HG02885 (cell line): Measurements from ENCODE around the gene TEX35.
"Not testable (repeated sequence)": the region's sequence is repeated elsewhere in the genome, so short reads cannot be mapped to it uniquely, and the experiment has no call there.

Experiments
- ATAC-seq: cut with Tn5 transposase; IDR thresholded peaks from one replicate; pipeline ENCODE4 v1.9.1; 2021; ENCODE audit warnings: mild to moderate bottlenecking; ENCODE audit not compliant: unreplicated experiment, poor library complexity

Gene TEX35

DNA sequence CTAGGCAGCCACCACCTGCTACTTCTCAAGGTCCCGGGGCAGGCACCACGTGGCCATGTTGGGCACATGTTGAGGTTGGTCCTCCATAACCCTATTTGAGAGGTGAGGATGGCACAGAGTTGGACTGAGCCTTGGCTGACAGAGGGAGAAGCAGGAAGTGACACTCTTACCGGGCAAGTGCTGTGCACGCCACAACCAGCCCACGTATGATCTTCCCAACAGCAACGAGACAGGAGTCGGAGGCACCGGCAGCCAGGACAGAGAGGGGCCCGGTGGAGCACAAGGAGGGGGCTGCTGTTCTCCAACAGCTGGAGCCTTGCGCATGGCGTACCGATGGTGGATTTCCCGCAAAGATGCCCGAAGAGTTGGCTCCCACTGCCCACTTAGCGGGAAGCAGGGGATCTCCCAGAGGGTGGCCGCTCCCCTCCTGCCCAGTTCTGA is 19.6 kb upstream of the TEX35 start:
- no peak for ATAC-seq

DNA sequence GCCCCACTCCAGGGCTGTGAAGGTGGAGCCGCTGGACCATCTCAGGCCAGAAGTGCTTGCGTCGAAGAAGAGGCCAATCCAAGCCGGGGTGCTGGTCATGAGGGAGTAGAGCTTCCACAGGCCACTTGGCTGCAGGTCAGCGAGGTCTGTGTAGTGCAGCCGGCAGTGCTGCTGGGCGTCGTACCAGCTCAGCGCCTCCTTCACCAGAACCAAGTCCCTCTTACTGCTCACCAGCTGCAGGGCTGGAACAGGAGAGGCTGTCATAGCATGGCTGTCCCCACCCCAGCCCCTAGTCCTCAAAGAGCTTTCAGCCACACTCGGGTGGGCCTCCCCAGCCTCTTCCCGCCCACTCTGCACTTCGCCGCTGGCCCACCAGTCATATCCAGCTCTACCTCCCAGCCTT is 18.3 kb upstream of the TEX35 start:
- no peak for ATAC-seq

DNA sequence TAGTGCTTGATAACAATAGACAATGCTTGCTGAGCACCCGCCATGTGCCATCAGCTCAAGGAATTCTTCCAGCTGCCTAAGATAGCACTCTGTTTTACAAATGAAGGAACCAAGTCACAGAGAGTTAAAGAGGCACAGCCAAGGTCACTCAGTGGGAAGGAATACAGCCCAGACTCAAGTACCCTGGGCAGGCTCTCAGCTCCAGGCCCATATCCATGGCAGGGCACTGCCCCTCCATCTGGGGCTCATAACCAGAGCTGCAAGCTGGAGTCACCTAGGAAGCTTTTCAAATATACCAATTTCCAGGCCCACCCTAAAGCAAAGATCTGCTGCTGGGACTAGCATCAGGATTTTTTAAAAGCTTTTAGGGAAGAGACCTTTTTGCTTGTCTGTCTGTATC is 17.8 kb upstream of the TEX35 start:
- no peak for ATAC-seq

DNA sequence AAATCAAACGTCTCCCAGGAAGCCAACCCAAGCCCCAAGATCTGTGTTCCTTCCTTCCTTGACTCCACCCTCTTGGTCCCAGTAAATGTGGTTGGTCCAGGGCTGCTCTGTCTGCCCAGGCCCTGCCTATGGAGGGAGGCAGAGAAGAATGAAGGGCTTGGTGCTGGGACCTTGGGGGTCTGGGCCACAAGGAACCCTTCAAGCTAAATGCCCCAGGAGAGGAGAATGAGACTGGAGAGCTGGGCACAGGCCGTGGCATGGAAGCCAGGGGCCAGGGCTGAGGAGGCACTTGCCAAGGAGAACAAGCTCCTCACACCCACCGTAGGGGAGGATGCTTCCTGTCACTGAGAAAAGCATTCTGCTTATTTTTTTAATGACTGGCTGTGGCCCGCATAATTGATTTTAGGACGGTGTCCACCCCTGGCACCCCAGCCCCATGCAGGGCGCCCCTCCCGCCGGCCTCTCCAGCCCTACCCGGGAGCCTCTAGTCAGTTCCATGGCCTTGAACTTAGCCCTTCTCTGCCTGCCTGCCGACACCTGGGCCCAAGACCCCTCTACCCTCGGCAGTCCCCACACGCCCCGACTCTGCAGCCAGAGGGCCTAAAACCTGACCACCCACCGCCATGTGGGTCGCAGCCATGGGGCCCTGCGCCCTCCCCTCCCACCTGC is 17.0 kb upstream of the TEX35 start:
- no peak for ATAC-seq

DNA sequence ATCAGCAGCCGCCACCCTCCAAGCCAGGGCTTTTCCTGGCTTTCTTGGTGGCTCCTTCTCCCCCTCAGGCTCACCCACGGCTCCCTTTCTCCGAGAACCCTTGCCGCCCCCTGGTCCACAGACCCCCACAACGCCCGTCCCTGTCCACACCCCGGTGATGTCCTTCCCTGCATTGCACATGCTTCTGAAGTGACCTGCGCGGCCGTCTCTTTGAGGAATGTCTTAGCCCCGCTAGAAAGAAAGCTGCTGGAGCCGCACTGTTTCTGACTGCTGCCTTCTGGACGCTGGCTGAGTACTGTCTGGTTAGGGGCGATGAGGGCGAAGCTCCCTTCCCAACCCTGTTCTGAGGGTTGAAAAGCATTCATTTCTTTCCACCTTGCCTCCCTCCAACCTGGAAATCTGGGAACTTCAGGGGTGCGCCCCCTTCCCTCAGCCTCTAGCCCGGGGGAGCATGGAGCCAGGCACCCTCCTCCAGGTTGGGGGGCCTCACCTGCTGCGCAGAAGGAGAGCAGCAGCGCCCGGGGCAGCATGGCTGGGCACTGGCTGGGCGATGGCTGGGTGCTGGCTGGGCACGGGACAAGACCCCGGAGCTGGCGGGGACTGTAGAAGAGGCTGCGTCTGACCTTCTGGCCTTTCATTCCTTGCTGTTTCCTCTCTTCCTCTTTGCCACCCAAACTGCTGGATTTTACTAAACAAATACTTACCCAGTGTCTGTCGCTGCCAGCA is 16.3 kb upstream of the TEX35 start, which contains the start of gene CLEC20A:
TSS of gene CLEC20A (minus strand) at position 555 of the 726 bp plus-strand sequence. CDS start at position 530, 25 bp downstream.
- no peak for ATAC-seq

DNA sequence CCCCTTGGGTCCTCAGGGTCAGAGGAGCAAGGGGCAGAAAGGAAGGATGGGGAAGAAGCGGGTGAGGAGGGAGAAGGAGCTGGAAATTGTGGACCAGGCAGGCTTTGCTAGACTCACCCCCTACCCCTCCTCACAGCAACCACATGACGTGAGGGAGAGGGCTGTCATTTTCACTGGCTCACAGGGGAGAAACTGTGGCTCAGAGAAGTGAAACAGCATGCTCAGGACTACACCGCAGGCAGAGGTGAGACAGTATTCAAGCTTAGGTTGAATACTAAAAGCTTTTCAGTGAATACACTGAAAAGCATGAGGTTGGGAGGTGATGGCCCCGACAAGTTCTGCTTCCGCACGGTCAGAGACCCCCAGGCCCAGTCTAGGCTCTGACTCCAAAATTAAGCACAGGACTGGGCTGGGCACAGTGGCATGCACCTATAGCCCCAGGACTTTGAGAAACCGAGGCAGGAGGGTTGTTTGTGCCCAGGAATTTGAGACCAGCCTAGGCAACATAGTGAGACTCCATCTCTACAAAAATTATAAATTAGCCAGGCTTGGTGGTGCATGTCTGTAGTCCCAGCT is 14.9 kb upstream of the TEX35 start:
- ATAC-seq, result no peak

DNA sequence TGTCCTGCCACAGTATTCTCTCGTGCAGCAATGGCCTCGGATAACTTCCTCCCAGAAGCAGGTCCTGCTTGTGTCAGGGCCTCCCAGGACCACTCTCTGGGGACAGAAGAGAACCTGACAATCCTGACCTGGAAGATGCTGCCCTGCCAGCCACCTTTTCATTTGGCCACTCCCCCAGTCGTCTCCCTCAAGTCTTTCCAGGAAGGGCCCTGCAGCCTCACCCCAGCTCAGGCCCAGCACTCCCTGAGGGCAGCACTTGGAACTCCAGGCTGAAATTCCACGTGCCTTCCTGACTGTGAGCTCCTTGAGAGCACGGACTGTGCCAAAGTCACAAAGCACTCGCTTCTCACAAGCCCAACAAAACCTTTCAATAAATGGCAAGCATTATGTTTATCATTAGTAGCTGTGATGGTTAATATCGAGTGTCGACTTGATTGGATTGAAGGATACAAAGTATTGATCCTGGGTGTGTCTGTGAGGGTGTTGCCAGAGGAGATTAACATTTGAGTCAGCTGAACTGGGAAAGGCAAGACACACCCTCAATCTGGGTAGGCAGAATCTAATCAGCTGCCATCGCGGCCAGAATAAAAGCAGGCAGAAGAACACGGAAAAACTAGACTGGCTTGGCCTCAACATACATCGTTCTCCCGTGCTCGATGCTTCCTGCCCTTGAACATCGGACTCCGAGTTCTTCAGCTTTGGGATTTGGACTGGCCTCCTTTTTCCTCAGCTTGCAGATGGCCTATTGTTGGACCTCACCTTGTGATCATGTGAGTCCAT is 13.8 kb upstream of the TEX35 start:
- no peak for ATAC-seq

DNA sequence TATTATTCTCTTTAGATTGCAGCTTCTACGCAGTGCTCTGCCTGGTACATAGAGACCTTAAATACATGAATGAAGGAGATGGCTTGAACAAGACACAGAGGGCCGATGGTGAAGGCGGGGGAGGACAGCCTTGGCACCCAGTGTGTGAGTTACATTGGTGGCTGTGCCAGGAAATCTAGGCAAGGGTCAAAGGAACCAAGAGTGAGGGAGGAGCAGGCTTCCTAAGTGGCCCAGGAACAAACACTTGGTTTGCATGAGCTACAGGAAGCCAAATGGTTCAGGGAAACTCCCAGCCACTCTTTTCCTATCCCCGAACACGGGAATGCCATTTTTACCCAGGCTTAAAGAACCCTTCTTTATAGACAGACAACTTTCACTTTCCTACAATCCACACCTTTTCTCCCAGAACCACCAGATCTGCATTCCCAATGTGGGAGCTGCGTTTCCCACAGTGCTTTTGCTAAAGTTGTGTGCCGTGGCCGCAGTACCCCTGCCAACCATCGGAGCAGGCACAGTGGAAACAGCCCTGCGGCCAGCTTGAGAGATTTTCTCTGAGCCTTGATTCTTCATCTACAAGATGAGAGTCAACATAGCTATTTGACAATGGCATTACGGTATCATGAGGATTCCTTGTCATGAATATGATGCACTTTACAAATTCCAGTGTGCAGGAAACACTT is 12.7 kb upstream of the TEX35 start:
- no peak for ATAC-seq

DNA sequence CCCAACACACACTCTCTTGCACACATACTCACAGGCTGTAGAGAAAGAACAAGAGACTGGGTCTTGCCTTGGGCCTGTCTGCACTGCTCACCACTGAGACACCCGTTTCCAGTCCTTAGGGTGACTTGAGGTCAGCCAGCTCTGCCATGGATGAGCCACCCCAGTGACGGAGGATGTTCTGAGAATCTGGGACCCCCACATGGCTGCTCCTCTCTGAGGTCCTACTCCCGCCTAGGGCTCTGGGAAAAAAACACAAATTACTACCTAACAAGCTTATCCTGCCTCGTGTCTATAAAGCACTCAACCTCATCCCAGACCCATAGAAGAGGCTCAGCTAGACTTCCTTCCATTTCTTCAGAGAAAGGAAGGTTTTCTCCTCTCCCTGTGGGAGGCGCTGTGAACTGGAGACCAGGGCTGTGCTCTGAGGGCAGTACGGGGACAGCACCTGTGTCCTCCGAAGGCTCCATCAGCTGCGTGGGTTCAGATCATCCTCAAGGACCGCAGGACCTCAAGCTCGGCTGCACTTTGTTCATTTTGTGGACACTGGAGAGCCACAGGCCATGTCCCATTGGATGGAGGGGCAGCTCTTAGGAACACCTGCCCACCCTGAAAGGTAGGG is 11.9 kb upstream of the TEX35 start:
- ATAC-seq, result no peak

DNA sequence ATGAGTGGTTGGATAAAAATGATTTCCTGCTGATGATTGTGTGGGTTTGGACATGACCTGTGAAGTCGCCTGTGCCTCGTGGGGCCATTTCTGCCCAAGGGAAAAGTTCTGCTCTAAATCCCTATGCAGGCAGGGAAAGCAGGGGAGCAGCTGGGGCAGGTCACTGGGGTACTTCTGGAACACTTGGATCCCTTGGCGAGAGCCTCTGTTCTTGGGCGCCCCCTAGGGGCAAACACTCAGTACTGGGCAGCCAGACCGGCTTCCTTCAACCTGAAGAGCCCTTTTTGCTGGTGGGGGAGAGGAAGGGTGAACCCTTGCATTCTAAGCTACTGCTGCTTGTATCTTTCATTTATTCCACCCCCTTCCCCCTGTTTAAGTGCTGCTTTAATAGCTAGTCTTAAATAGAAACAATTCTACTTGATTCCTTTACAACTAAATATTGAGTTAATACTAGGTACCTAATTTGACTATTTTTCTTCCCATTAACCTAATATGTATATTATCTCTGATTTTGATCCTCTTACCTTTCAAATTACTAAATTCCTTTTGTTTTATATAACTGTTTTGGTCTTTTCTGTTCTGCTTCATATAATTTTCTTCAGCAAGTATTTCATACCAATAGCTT is 11.1 kb upstream of the TEX35 start:
- ATAC-seq, result peak; percentile 81

DNA sequence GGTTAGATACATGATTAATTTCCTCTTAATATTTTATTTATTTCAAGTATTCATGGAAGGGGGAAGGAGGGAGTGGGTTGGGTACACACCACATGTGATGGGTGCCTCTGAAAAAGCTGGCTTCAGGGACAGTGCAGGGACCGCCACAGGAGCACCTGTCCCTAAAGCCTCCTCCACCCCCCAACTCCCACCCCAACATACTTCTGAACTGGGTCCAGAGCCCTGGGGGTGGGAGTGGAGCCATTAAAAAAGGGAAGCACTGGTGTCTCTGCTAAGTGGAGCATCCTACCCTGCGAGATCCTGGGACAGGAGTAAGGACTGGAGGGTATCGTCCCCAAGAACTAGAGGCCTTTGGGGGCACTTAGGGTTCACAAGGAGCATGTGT is 10.6 kb upstream of the TEX35 start:
- no peak for ATAC-seq

DNA sequence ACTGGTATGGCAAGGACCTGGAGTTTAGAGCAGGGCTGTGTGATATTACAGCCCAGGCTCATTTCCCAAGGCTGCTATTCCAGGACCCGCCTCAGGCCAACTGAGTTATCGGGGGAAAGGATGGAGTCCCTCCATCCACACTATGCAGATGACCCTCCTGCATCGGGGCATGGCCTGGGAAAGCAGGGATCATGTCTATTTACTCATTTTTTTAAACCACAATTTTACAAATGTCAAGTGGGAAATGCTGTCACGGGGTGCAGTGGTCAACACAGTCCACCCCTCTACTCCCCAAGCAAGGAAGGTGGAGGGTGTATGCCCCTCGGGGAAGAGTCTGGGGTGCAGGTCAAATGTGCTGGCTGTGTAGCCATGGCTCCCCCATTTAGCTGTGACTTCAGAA is 10.1 kb upstream of the TEX35 start:
- ATAC-seq, result no peak

DNA sequence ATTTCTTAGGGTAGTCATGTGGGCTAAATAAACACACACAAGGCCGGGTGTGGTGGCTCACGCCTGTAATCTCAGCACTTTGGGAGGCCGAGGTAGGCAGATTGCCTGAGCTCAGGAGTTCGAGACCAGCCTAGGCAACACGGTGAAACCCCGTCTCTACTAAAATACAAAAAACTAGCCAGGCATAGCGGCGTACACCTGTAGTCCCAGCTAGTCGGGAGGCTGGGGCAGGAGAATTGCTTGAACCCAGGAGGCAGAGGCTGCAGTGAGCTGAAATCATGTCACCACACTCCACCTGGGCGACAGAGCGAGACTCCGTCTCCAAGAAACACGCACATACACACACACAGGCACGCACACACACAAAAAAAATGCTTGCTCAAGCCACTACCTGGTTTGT is 9.6 kb upstream of the TEX35 start:
- ATAC-seq, result not testable (repeated sequence)

DNA sequence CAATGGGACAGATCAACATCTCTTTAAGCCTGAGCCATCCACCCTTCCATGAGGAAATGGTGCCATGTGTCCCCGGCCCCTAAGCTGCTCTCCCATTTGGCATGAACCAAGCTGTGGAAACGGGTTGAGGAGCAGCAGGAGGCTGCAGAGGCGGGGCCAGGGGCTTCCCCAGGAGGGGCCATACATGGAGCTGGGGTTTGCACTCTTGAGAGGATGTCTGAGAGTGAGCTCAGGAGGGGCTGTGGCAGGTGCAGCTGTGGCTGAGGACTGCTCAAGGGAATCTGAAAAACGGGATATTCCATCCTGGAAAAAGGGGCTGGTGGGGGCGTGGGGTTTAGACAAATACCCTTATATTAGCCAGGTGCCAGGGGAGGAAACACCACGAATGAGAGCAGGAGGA is 9.1 kb upstream of the TEX35 start:
- no peak for ATAC-seq

DNA sequence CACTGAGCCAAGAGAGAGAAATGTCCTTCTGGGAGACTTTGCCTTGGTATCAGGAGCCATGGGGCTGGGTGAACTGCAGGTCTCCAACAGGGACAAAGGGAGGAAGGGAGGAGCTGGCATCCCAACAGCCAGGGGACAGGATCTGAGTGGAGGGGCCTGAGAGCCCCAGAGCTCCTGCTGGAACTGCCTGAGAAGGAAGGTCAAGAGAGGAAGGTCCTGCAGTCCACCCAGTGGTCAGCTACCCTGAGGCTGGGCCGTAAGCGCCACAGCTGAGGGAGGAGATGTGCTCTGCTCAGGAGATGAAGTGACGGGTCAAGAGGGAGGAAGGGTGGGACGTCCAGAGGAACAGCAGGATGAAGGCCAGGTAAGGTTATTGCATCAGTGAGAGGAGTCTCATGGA is 8.6 kb upstream of the TEX35 start:
- ATAC-seq, result no peak

DNA sequence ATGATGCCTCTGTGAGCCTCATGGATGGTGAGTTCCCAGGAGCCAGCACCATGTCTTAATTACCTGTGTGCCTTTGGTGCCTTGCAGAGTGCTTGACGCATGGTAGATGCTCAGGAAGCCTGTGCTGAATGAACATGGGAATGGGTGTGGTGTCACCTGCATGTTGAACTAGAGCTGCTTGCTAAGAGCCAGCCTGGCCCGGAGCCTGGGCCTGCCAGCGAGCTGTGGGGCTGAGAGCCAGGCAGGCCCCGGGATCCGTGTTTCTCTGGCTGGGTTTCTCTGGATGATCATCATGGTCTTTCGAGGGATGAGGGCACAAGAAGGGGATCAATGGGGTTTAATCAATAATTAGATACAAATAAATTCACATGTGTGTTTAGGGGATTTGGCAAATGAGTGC is 6.7 kb upstream of the TEX35 start:
- ATAC-seq, result no peak

DNA sequence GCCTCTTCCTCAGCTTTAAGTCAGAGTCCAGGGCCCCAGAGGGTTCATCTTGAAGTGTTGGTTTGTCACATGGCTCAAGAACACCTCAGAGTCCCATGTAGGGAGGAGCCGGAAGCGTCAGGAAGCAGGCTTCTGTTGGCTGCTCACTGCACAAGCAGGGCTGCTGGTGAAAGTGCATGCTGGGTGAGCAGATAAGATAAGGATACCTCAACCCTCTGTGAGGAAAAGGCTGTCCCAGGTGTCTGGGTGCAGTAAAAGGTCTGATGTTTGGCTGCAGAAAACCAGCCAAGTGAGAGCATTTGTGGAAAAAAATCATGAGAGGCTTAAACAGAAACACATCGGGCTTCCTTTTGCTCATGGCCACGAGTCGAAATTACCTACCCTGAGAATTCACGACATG is 6.2 kb upstream of the TEX35 start:
- no peak for ATAC-seq

DNA sequence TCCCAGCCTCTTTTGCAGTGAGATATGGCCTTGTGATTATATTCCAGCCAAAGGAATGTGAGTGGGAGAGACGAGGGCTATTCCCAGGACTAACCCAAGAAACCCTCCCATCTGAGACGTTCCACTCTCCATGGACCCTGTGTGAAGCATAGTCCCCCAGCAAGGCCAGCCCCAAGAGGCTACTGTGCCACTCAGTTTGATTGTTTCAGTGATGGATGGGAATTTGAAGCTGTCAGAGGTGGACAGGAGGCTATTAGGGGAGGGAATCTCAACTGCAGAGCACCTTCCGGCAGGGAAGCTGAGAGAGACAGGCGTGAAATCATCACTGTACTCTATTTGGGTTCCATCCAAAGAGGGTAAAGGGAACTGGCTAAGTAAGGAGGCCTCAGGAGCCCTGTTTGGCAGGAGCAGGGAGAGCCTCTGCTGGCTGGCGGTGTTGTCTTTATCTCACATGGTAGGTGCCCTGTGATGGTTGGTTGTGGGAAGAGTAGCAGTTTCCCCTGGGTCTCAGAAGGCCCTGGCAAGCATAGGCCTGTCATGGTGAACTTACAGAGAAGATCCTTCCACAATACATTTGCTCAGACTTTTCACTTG is 3.4 kb upstream of the TEX35 start:
- no peak for ATAC-seq

DNA sequence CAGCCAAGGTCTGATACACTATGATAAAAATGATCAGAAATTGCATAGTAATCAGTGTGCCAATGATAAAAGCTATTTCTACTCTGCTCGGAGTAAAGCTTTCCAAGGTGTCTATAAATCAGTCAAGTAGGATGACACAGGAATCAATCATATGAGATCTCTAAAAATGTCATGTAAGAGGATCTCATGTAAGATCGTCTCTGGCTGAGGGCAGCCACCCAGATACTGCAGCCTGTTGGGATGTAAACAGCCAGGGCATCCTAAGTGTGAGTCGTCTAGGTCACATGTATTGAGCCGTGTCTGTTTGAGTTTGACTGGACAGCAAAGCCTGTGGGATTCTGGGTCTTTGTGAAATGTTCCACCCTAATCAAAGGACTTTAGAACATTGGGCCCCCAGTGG is 2.8 kb upstream of the TEX35 start:
- ATAC-seq, result no peak
